H9 (cell line): ENCODE results near the gene TIGD1. TPM values are rescaled to one million over a fixed set of nuclear protein-coding genes. Genes with fewer than 3 reads are reported as not detected.

ENCODE experiments used
- DNase-seq: peaks from one replicate; pipeline ENCODE4 v3.0.0-alpha.2; 2017
- H2AFZ ChIP-seq: one replicate; pipeline ENCODE4 v1.6.1; 2013; ENCODE audit warnings: mild to moderate bottlenecking, low read length, control low read depth, moderate library complexity
- H2AK5ac ChIP-seq: 2 replicates; pipeline ENCODE4 v1.6.1; 2013; ENCODE audit warnings: low read length, control low read depth, mixed read lengths; ENCODE audit not compliant: insufficient read length
- H2BK120ac ChIP-seq: one replicate; pipeline ENCODE4 v1.6.1; 2013; ENCODE audit warnings: low read depth, mild to moderate bottlenecking, low read length, control low read depth, inconsistent platforms; ENCODE audit not compliant: poor library complexity, severe bottlenecking
- H2BK12ac ChIP-seq: 2 replicates; pipeline ENCODE4 v1.6.1; 2013; ENCODE audit warnings: low read length, control low read depth, mixed read lengths, low read depth; ENCODE audit not compliant: insufficient read length
- H2BK15ac ChIP-seq: 2 replicates; pipeline ENCODE4 v1.6.1; 2013; ENCODE audit warnings: low read depth, low read length, control low read depth
- H2BK20ac ChIP-seq: one replicate; pipeline ENCODE4 v1.6.1; 2013; ENCODE audit warnings: low read depth, mild to moderate bottlenecking, low read length, control low read depth, inconsistent platforms; ENCODE audit not compliant: poor library complexity, severe bottlenecking
- H2BK5ac ChIP-seq: 2 replicates; pipeline ENCODE4 v1.6.1; 2013; ENCODE audit warnings: low read length, control low read depth, mixed read lengths; ENCODE audit not compliant: insufficient read length
- H3K14ac ChIP-seq: 2 replicates; pipeline ENCODE4 v1.6.1; 2013; ENCODE audit warnings: low read length, control low read depth; ENCODE audit not compliant: insufficient read depth
- H3K18ac ChIP-seq: 2 replicates; pipeline ENCODE4 v1.6.1; 2013; ENCODE audit warnings: low read depth, mild to moderate bottlenecking, mixed read lengths, low read length, control low read depth; ENCODE audit not compliant: insufficient read length
- H3K23ac ChIP-seq: 2 replicates; pipeline ENCODE4 v1.6.1; 2013; ENCODE audit warnings: low read length, control low read depth, mixed read lengths, low read depth; ENCODE audit not compliant: insufficient read length
- H3K23me2 ChIP-seq: 2 replicates; pipeline ENCODE4 v1.6.1; 2013; ENCODE audit warnings: low read depth, mild to moderate bottlenecking, mixed read lengths, low read length, control low read depth; ENCODE audit not compliant: insufficient read length, poor library complexity, severe bottlenecking
- H3K27ac ChIP-seq: 2 replicates; pipeline ENCODE4 v1.5.1; 2013; ENCODE audit warnings: low read length, control low read depth, mixed read lengths, low read depth; ENCODE audit not compliant: insufficient read length
- H3K27me3 ChIP-seq: 2 replicates; pipeline ENCODE4 v1.6.1; 2013; ENCODE audit warnings: low read length, control low read depth, inconsistent platforms; ENCODE audit not compliant: insufficient read depth
- H3K4ac ChIP-seq: 2 replicates; pipeline ENCODE4 v1.6.1; 2013; ENCODE audit warnings: low read depth, mild to moderate bottlenecking, control low read depth, inconsistent platforms, low read length, moderate library complexity
- H3K4me1 ChIP-seq: 2 replicates; pipeline ENCODE4 v1.6.1; 2013; ENCODE audit warnings: low read length, control low read depth, inconsistent platforms; ENCODE audit not compliant: insufficient read depth
- H3K4me2 ChIP-seq: 2 replicates; pipeline ENCODE4 v1.6.1; 2013; ENCODE audit warnings: low read length, control low read depth, mixed read lengths; ENCODE audit not compliant: insufficient read length, insufficient read depth
- H3K56ac ChIP-seq: 2 replicates; pipeline ENCODE4 v1.6.1; 2013; ENCODE audit warnings: low read depth, mild to moderate bottlenecking, mixed read lengths, low read length, control low read depth; ENCODE audit not compliant: insufficient read length
- H3K79me1 ChIP-seq: 2 replicates; pipeline ENCODE4 v1.6.1; 2013; ENCODE audit warnings: low read depth, mild to moderate bottlenecking, moderate library complexity, low read length, control low read depth, inconsistent platforms; ENCODE audit not compliant: insufficient read depth, poor library complexity, severe bottlenecking
- H3K79me2 ChIP-seq: 2 replicates; pipeline ENCODE4 v1.6.1; 2013; ENCODE audit warnings: low read length, control low read depth, inconsistent platforms; ENCODE audit not compliant: insufficient read depth
- H3K9ac ChIP-seq: 2 replicates; pipeline ENCODE4 v1.6.1; 2013; ENCODE audit warnings: low read length, control low read depth, mixed read lengths; ENCODE audit not compliant: insufficient read length; ENCODE audit errors: extremely low read depth
- H3K9me3 ChIP-seq: one replicate; pipeline ENCODE4 v1.6.1; 2013; ENCODE audit warnings: low read depth, low read length, inconsistent platforms; ENCODE audit not compliant: control insufficient read depth
- H3T11ph ChIP-seq: one replicate; pipeline ENCODE4 v1.6.1; 2013; ENCODE audit warnings: mild to moderate bottlenecking, low read length, control low read depth, inconsistent platforms
- H4K20me1 ChIP-seq: one replicate; pipeline ENCODE4 v1.6.1; 2013; ENCODE audit not compliant: control insufficient read depth, insufficient read length, insufficient read depth
- H4K5ac ChIP-seq: 2 replicates; pipeline ENCODE4 v1.6.1; 2013; ENCODE audit warnings: low read depth, mild to moderate bottlenecking, mixed read lengths, low read length, control low read depth; ENCODE audit not compliant: insufficient read length
- H4K8ac ChIP-seq: replicated peaks from 2 replicates; pipeline ENCODE4 v1.6.1; 2013; ENCODE audit warnings: low read length, control low read depth, mixed read lengths, low read depth; ENCODE audit not compliant: insufficient read length
- H4K91ac ChIP-seq: 2 replicates; pipeline ENCODE4 v1.6.1; 2013; ENCODE audit warnings: low read depth, mild to moderate bottlenecking, moderate library complexity, mixed read lengths, low read length, control low read depth; ENCODE audit not compliant: insufficient read length
- H3K27ac Mint-ChIP-seq, 3 experiments: 2 replicates in 2 of 3; 3 replicates in 1 of 3; pipeline ENCODE4 v1.8.0; 2020 to 2021; ENCODE audit warnings: mixed read lengths in 3 of 3, mild to moderate bottlenecking in 1 of 3, moderate library complexity in 1 of 3
- H3K27me3 Mint-ChIP-seq: 2 replicates; pipeline ENCODE4 v1.8.0; 2021; ENCODE audit warnings: low read depth, mild to moderate bottlenecking, moderate library complexity, mixed read lengths
- H3K36me3 Mint-ChIP-seq, 3 experiments: 2 replicates in 2 of 3; 3 replicates in 1 of 3; pipeline ENCODE4 v1.8.0; 2020 to 2021; ENCODE audit warnings: low read depth in 3 of 3, mixed read lengths in 3 of 3; ENCODE audit not compliant: insufficient read depth in 1 of 3
- H3K4me1 Mint-ChIP-seq, 2 experiments: 2 replicates each; pipeline ENCODE4 v1.8.0; 2020; ENCODE audit warnings: mixed read lengths in 2 of 2
- H3K4me3 Mint-ChIP-seq, 2 experiments: 2 replicates in 1 of 2; 3 replicates in 1 of 2; pipeline ENCODE4 v1.8.0; 2020 to 2021; ENCODE audit warnings: mild to moderate bottlenecking in 2 of 2, mixed read lengths in 2 of 2, moderate library complexity in 1 of 2
- H3K9me3 Mint-ChIP-seq, 2 experiments: 2 replicates in 1 of 2; 3 replicates in 1 of 2; pipeline ENCODE4 v1.8.0; 2020; ENCODE audit warnings: mild to moderate bottlenecking in 2 of 2, mixed read lengths in 2 of 2, moderate library complexity in 1 of 2
- WGBS: extraction: QIAGEN DNeasy Blood & Tissue Kit; methylation state at CpG from one replicate; pipeline ENCODE4 v1.1.7; 2013; ENCODE audit warnings: missing lambda C conversion rate, low lambda C conversion rate, mixed read lengths; ENCODE audit not compliant: insufficient read length; ENCODE audit errors: extremely low coverage; 5-methylcytosine and 5-hydroxymethylcytosine counted together
- total RNA-seq: library from RNA; stranded (reverse); gene quantifications from 2 replicates; pipeline ENCODE4 v1.2.1, GENCODE V29; 2021
- TF ChIP-seq, protein P1 (sequence below): fragments of 200-600 bp; sonication (generic); conservative IDR thresholded peaks from 3 replicates; pipeline ENCODE4 v1.8.0; 2021; ENCODE audit warnings: antibody characterized with exemption, mild to moderate bottlenecking

TIGD1 gene
- total RNA-seq, 1 experiment from 2014 or later = 6.3 TPM

DNA sequence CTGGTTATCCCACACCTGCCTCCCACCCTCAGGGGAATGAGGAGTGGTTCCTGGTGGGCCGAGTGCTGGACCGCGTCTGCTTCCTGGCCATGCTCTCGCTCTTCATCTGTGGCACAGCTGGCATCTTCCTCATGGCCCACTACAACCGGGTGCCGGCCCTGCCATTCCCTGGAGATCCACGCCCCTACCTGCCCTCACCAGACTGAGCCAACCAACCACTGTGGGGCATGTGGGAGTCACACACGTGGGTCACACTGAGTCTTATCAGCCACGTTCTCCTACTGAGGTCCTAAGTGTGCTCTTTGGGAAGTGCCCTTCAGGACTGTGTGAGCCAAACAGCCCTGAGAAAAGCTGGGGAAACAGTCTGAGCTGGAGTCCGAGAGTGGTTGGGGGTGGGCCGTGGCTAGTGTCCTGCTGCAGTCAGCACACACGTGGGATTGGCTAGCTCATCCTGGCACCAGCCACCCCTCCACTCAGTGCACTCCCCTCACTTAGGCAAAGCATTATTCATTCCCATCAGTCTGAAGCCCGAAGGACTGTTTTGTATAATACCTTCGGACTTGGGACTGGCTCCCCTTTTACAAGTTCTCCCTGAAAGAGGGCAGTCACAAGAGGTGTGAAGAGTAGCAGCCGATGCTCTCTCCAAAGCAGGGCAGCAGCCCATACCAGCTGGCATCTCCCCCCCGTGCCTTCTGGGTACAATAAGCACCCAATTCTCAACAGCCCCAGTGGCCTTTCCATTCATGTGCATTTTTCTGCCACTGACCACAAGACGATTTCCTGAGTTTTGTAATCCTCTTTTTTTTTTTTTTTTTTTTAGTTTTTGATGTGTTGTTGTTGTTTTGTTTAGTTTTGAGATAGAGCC lies 4.6 kb downstream of the TIGD1 start:
- no peak overlapping the region for H2AK5ac ChIP-seq
- no peak overlapping the region for H3K4ac ChIP-seq
- TF ChIP-seq, protein P1, sequence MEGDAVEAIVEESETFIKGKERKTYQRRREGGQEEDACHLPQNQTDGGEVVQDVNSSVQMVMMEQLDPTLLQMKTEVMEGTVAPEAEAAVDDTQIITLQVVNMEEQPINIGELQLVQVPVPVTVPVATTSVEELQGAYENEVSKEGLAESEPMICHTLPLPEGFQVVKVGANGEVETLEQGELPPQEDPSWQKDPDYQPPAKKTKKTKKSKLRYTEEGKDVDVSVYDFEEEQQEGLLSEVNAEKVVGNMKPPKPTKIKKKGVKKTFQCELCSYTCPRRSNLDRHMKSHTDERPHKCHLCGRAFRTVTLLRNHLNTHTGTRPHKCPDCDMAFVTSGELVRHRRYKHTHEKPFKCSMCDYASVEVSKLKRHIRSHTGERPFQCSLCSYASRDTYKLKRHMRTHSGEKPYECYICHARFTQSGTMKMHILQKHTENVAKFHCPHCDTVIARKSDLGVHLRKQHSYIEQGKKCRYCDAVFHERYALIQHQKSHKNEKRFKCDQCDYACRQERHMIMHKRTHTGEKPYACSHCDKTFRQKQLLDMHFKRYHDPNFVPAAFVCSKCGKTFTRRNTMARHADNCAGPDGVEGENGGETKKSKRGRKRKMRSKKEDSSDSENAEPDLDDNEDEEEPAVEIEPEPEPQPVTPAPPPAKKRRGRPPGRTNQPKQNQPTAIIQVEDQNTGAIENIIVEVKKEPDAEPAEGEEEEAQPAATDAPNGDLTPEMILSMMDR = no peak
- H2AFZ ChIP-seq = no peak overlapping the region
- DNase-seq = no peak
- H3K9me3 ChIP-seq = no peaks in the 10 kb centered on the region
- H3K23ac ChIP-seq = no peak overlapping the region
- no peak overlapping the region for H2BK5ac ChIP-seq
- Mint-ChIP-seq H3K9me3 (peaks cover 17 to 18% of the 10 kb centered on the region in 2 experiments), H3K36me3 (peaks cover 32 to 36% (median 34%) of the 10 kb centered on the region in 3 experiments), H3K4me3 (no peak overlapping the region), H3K4me1 (peaks cover 4 to 7% of the 10 kb centered on the region in 2 experiments), H3K27me3 (peaks cover 2% of the 10 kb centered on the region; the same call in 1 of the 2 replicates), H3K27ac (no peak overlapping the region)
- H2BK15ac ChIP-seq = no peak overlapping the region
- no peak overlapping the region for H3K14ac ChIP-seq
- no peaks in the 10 kb centered on the region for H3K79me1 ChIP-seq
- no peak overlapping the region for H3T11ph ChIP-seq
- H3K79me2 ChIP-seq = no peaks in the 10 kb centered on the region
- no peak overlapping the region for H3K56ac ChIP-seq
- H3K18ac ChIP-seq = no peak overlapping the region
- no peak overlapping the region for H3K9ac ChIP-seq
- H2BK120ac ChIP-seq = no peak overlapping the region
- H2BK12ac ChIP-seq = no peak overlapping the region
- no peak overlapping the region for H4K8ac ChIP-seq
- no peaks in the 10 kb centered on the region for H4K20me1 ChIP-seq
- no peak overlapping the region for H3K4me2 ChIP-seq
- H3K27me3 ChIP-seq = no peaks in the 10 kb centered on the region; the same call in 1 of the 2 replicates
- WGBS = no CpG with 5 or more reads among the region's 17 CpGs
- H3K23me2 ChIP-seq = peaks cover 2% of the 10 kb centered on the region
- H3K27ac ChIP-seq = no peak overlapping the region
- no peak overlapping the region for H4K91ac ChIP-seq
- H3K4me1 ChIP-seq = no peaks in the 10 kb centered on the region
- no peak overlapping the region for H2BK20ac ChIP-seq
- no peak overlapping the region for H4K5ac ChIP-seq
